WTC11 (cell line): Measurements from ENCODE around the gene SLC44A3.

Experiments used
- ESRRA ChIP-seq: sonication (generic); formaldehyde crosslinking; IDR thresholded peaks from 2 replicates; pipeline ENCODE4 v1.8.1; 2022; ENCODE audit warnings: mild to moderate bottlenecking, missing genetic modification reagents, borderline replicate concordance
- FOXK1 ChIP-seq: sonication (generic); formaldehyde crosslinking; IDR thresholded peaks from 2 replicates; pipeline ENCODE4 v1.8.0; 2022; ENCODE audit warnings: mild to moderate bottlenecking, moderate library complexity, missing genetic modification reagents
- GABPB1 ChIP-seq: sonication (generic); formaldehyde crosslinking; IDR thresholded peaks from 2 replicates; pipeline ENCODE4 v1.8.1; 2023; ENCODE audit warnings: mild to moderate bottlenecking, missing genetic modification reagents
- IRF2 ChIP-seq: sonication (generic); formaldehyde crosslinking; IDR thresholded peaks from 2 replicates; pipeline ENCODE4 v1.8.0; 2022; ENCODE audit warnings: low read depth, missing genetic modification reagents, borderline replicate concordance
- MYBL2 ChIP-seq: sonication (generic); formaldehyde crosslinking; IDR thresholded peaks from 2 replicates; pipeline ENCODE4 v1.8.1; 2023; ENCODE audit warnings: mild to moderate bottlenecking, moderate library complexity, missing genetic modification reagents
- NR2C2 ChIP-seq: sonication (generic); formaldehyde crosslinking; IDR thresholded peaks from 2 replicates; pipeline ENCODE4 v1.8.0; 2022; ENCODE audit warnings: mild to moderate bottlenecking, missing genetic modification reagents
- RELA ChIP-seq: sonication (generic); formaldehyde crosslinking; IDR thresholded peaks from 2 replicates; pipeline ENCODE4 v1.8.1; 2022; ENCODE audit warnings: missing genetic modification reagents, mild to moderate bottlenecking, borderline replicate concordance
- ZNF263 ChIP-seq: sonication (generic); formaldehyde crosslinking; IDR thresholded peaks from 2 replicates; pipeline ENCODE4 v1.8.1; 2022; ENCODE audit warnings: low read depth, mild to moderate bottlenecking, moderate library complexity, missing genetic modification reagents
- TF ChIP-seq, protein P1 (sequence below): fragments of 200-600 bp; IDR thresholded peaks from 2 replicates; pipeline ENCODE4 v1.8.0; 2022; ENCODE audit warnings: antibody characterized with exemption
- TF ChIP-seq, protein P2 (sequence below): sonication (generic); formaldehyde crosslinking; conservative IDR thresholded peaks from 2 replicates; pipeline ENCODE4 v1.8.1; 2022; ENCODE audit warnings: mild to moderate bottlenecking, missing genetic modification reagents

GRCh38 chr1:94942171-94943128 is 122.3 kb downstream of the SLC44A3 start:
- TF ChIP-seq, protein P1, sequence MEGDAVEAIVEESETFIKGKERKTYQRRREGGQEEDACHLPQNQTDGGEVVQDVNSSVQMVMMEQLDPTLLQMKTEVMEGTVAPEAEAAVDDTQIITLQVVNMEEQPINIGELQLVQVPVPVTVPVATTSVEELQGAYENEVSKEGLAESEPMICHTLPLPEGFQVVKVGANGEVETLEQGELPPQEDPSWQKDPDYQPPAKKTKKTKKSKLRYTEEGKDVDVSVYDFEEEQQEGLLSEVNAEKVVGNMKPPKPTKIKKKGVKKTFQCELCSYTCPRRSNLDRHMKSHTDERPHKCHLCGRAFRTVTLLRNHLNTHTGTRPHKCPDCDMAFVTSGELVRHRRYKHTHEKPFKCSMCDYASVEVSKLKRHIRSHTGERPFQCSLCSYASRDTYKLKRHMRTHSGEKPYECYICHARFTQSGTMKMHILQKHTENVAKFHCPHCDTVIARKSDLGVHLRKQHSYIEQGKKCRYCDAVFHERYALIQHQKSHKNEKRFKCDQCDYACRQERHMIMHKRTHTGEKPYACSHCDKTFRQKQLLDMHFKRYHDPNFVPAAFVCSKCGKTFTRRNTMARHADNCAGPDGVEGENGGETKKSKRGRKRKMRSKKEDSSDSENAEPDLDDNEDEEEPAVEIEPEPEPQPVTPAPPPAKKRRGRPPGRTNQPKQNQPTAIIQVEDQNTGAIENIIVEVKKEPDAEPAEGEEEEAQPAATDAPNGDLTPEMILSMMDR: no peak
- TF ChIP-seq MYBL2 (CRISPR knock-in tag) (no peak), RELA (CRISPR knock-in tag) (no peak), NR2C2 (CRISPR knock-in tag) (no peak), GABPB1 (CRISPR knock-in tag) (no peak), IRF2 (CRISPR knock-in tag) (no peak), FOXK1 (CRISPR knock-in tag) (no peak), ESRRA (CRISPR knock-in tag) (no peak), ZNF263 (CRISPR knock-in tag) (no peak)
- TF ChIP-seq, protein P2, sequence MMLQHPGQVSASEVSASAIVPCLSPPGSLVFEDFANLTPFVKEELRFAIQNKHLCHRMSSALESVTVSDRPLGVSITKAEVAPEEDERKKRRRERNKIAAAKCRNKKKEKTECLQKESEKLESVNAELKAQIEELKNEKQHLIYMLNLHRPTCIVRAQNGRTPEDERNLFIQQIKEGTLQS (CRISPR knock-in tag): no peak
